Measurements from ENCODE around the gene KIF21A.

Gene KIF21A

GRCh38 chr12:39389399-39390150 is 53.3 kb downstream of the KIF21A start:
- DNase-seq: no peak

GRCh38 chr12:39386335-39386734 is 56.6 kb downstream of the KIF21A start:
- DNase-seq: no peak

GRCh38 chr12:39383114-39383513 is 59.8 kb downstream of the KIF21A start:
- no peak for DNase-seq

- DNase-seq: no peak
Measured at GRCh38 chr12:39380090-39380489, 62.8 kb downstream of the KIF21A start.

- DNase-seq: no peak
Measured at GRCh38 chr12:39378341-39378740, 64.6 kb downstream of the KIF21A start.

GRCh38 chr12:39375206-39375808 is 67.6 kb downstream of the KIF21A start:
- DNase-seq: no peak

- peak; percentile 1 for DNase-seq
Measured at GRCh38 chr12:39372929-39373328, 70.0 kb downstream of the KIF21A start.

GRCh38 chr12:39372204-39372925 is 70.6 kb downstream of the KIF21A start:
- DNase-seq: no peak

GRCh38 chr12:39369756-39370155 is 73.2 kb downstream of the KIF21A start:
- DNase-seq: no peak

- DNase-seq: no peak
Measured at GRCh38 chr12:39368891-39369290, 74.0 kb downstream of the KIF21A start.

GRCh38 chr12:39368096-39368495 is 74.8 kb downstream of the KIF21A start:
- DNase-seq: no peak

GRCh38 chr12:39367494-39367893 is 75.4 kb downstream of the KIF21A start:
- no peak for DNase-seq

GRCh38 chr12:39365364-39366001 is 77.4 kb downstream of the KIF21A start:
- DNase-seq: no peak

GRCh38 chr12:39364196-39364595 is 78.7 kb downstream of the KIF21A start:
- no peak for DNase-seq

- DNase-seq: no peak
Measured at GRCh38 chr12:39359645-39360044, 83.3 kb downstream of the KIF21A start.

- DNase-seq: no peak
Measured at GRCh38 chr12:39357041-39357440, 85.9 kb downstream of the KIF21A start.

GRCh38 chr12:39355841-39356240 is 87.1 kb downstream of the KIF21A start:
- DNase-seq: no peak

- DNase-seq: no peak
Measured at GRCh38 chr12:39354955-39355354, 88.0 kb downstream of the KIF21A start.

GRCh38 chr12:39352471-39353017 is 90.4 kb downstream of the KIF21A start:
- DNase-seq: no peak

GRCh38 chr12:39351153-39351552 is 91.8 kb downstream of the KIF21A start:
- no peak for DNase-seq

- DNase-seq: no peak
Measured at GRCh38 chr12:39348941-39349626, 93.8 kb downstream of the KIF21A start.

- DNase-seq: no peak
Measured at GRCh38 chr12:39348523-39348922, 94.4 kb downstream of the KIF21A start.

- DNase-seq: no peak
Measured at GRCh38 chr12:39344926-39345325, 98.0 kb downstream of the KIF21A start.

Data from stimulated activated CD4-positive, alpha-beta T cell treated with anti-CD3 and anti-CD28 coated beads, Interleukin-1b, Interleukin-23, amount 100 ng/mL, for 48 hours (primary cell).